GM12878 (cell line): Measurements from ENCODE around the gene CFAP92. TPM values are rescaled to one million over a fixed set of nuclear protein-coding genes. Genes with fewer than 3 reads are reported as not detected.

Experiments
- ATAC-seq: fragments of 200-7000 bp; cut with Tn5 transposase; 3 replicates; pipeline ENCODE4 v1.9.1; 2020; ENCODE audit warnings: mild to moderate bottlenecking, moderate library complexity
- BruUV-seq: library from RNA; stranded (reverse); fragments of 400-500 nt; replicated peaks from 2 replicates; lab custom pipeline; 2021; lab: Mats Ljungman, UMichigan
- CTCF ChIA-PET: fragments of 300-600 bp; sonication (Branson Sonifier 250); formaldehyde crosslinking; extraction: SDS; loops from one replicate; lab custom pipeline; 2021; ENCODE audit warnings: inconsistent platforms; lab: Yijun Ruan, JAX
- POLR2A ChIA-PET: fragments of 350-600 bp; formaldehyde crosslinking; extraction: SDS; loops from one replicate; lab custom pipeline; 2021; ENCODE audit warnings: inconsistent platforms; lab: Charles Lee
- RAD21 ChIA-PET: fragments of 300-600 bp; sonication (Branson Sonifier 250); formaldehyde crosslinking; loops from one replicate; lab custom pipeline; 2023; ENCODE audit warnings: antibody characterized with exemption; ENCODE audit not compliant: unreplicated experiment; lab: Charles Lee
- SMC1A ChIA-PET: fragments of 300-600 bp; sonication (Branson Sonifier 250); formaldehyde crosslinking; loops from one replicate; lab custom pipeline; 2023; ENCODE audit not compliant: unreplicated experiment, uncharacterized antibody; lab: Charles Lee
- DNase-seq: peaks from one replicate; pipeline ENCODE4 v3.0.0-alpha.2; 2011; ENCODE audit warnings: low read depth, low spot score
- FAIRE-seq: peaks from 3 replicates; lab custom pipeline; 2011; peaks lifted over from hg19 to GRCh38; lab: Jason Lieb, UNC
- H2AFZ ChIP-seq: 2 replicates; pipeline ENCODE4 v1.6.0; 2011; ENCODE audit warnings: low read depth, low read length, control low read depth; ENCODE audit not compliant: control insufficient read depth
- H3K27ac ChIP-seq: 2 replicates; pipeline ENCODE4 v1.5.1; 2011; ENCODE audit warnings: control low read depth; ENCODE audit not compliant: control insufficient read depth, insufficient read depth
- H3K27me3 ChIP-seq, 2 experiments: replicated peaks in 1 of 2; 2 replicates each; pipeline versions ENCODE4 v1.6.0 to v1.6.1; 2011; ENCODE audit warnings: low read length in 1 of 2; ENCODE audit not compliant: control insufficient read depth in 2 of 2, insufficient read depth in 2 of 2
- H3K36me3 ChIP-seq, 2 experiments: 2 replicates each; pipeline ENCODE4 v1.5.1; 2011; ENCODE audit warnings: low read length in 1 of 2; ENCODE audit not compliant: control insufficient read depth in 2 of 2, insufficient read depth in 2 of 2
- H3K4me1 ChIP-seq: 2 replicates; pipeline ENCODE4 v1.6.1; 2011; ENCODE audit warnings: mild to moderate bottlenecking, low read length, moderate library complexity, mixed read lengths; ENCODE audit not compliant: control insufficient read depth, insufficient read depth
- H3K4me2 ChIP-seq: 2 replicates; pipeline ENCODE4 v1.6.0; 2011; ENCODE audit warnings: control low read depth; ENCODE audit not compliant: control insufficient read depth, insufficient read depth
- H3K4me3 ChIP-seq: fragments of 200-600 bp; sonication (generic); 2 replicates; pipeline ENCODE4 v1.5.1; 2016
- H3K79me2 ChIP-seq: 2 replicates; pipeline ENCODE4 v1.6.0; 2011; ENCODE audit warnings: low read length; ENCODE audit not compliant: control insufficient read depth, insufficient read depth
- H3K9ac ChIP-seq: 2 replicates; pipeline ENCODE4 v1.8.0; 2011; ENCODE audit warnings: low read length, control low read depth, mixed read lengths; ENCODE audit not compliant: control insufficient read depth, insufficient read depth
- H3K9me3 ChIP-seq: replicated peaks from 3 replicates; pipeline ENCODE4 v1.5.1; 2011; ENCODE audit warnings: mild to moderate bottlenecking, low read length; ENCODE audit not compliant: control insufficient read depth, insufficient read depth
- H4K20me1 ChIP-seq: 2 replicates; pipeline ENCODE4 v1.6.0; 2011; ENCODE audit not compliant: control insufficient read depth, insufficient read depth
- BRCA1 ChIP-seq: IDR thresholded peaks from 2 replicates; pipeline ENCODE4 v1.6.1; 2011; ENCODE audit warnings: low read depth, low read length, improper control_type of control experiment
- DPF2 ChIP-seq: fragments of 450-650 bp; IDR thresholded peaks from 2 replicates; pipeline ENCODE4 v1.6.1; 2017; ENCODE audit warnings: mild to moderate bottlenecking
- IRF5 ChIP-seq: fragments of 450-650 bp; IDR thresholded peaks from 2 replicates; pipeline ENCODE4 v1.6.1; 2017; ENCODE audit warnings: borderline replicate concordance
- ZBTB4 ChIP-seq: fragments of 450-650 bp; formaldehyde crosslinking; IDR thresholded peaks from 2 replicates; pipeline ENCODE4 v1.4.0; 2022; ENCODE audit warnings: mild to moderate bottlenecking, moderate library complexity
- WGBS: methylation state at CpG from one replicate; pipeline ENCODE4 v1.1.6; 2016; ENCODE audit warnings: low lambda C conversion rate; ENCODE audit not compliant: insufficient replicate concordance, insufficient coverage; ENCODE audit errors: missing lambda C conversion rate; 5-methylcytosine and 5-hydroxymethylcytosine counted together
- in situ Hi-C: fragments of 300-500 bp; cut with MboI; formaldehyde crosslinking; loops from 9 replicates; pipeline ENCODE4 v1.14.3; 2018; ENCODE audit warnings: mixed read lengths
- intact Hi-C: fragments of 100-400 bp; cut with micrococcal nuclease; formaldehyde crosslinking; loops from one replicate; pipeline ENCODE4 v1.14.2; 2022; ENCODE audit not compliant: unreplicated experiment
- polyA plus RNA-seq, 11 experiments: library from polyadenylated mRNA; depleted of rRNA in 4 of 11; unstranded in 6 of 11; stranded (reverse) in 5 of 11; fragments of >200 nt; fragmentation: Nextera tagmentation in 4 of 11; fragmentation: Illumina TruSeq in 1 of 11; extraction: Ambion mirVana in 4 of 11; extraction: Trizol in 1 of 11; gene quantifications; 1 replicate in 1 of 11; 2 replicates in 10 of 11; pipeline versions ENCODE4 v1.2.1 to v1.2.3, GENCODE V29; 2011 to 2016; ENCODE audit warnings: inconsistent platforms in 2 of 11, missing spikeins in 2 of 11, low read depth in 1 of 11
- total RNA-seq, 4 experiments: library from RNA; depleted of rRNA in 3 of 4; stranded (reverse); fragments of >200 nt in 3 of 4; fragmentation: Illumina TruSeq in 1 of 4; extraction: Trizol in 1 of 4; gene quantifications; 2 replicates each; pipeline versions ENCODE4 v1.2.1 to v1.2.3, GENCODE V29; 2013 to 2021

The CFAP92 gene
- total and polyA plus RNA-seq, 10 of the 15 experiments (the other 5 are each of a cell fraction or from before 2014, with no cell fraction given): 0.05 to 0.52 (median 0.14) TPM; not detected in 7

GRCh38 chr3:128984596-128984995 is 9.3 kb downstream of the CFAP92 start:
- intact Hi-C loops: no loop called here
- in situ Hi-C loops: no loop called here
- H2AFZ ChIP-seq: no peak overlapping the region
- H3K27me3 ChIP-seq: peaks cover 0 to 1% of the 10 kb centered on the region in 2 experiments; a peak in 1 of 4 replicates
- FAIRE-seq (no peak), ATAC-seq (no peak), DNase-seq (no peak)
- no peaks in the 10 kb centered on the region for H4K20me1 ChIP-seq
- no TSS peak for BruUV-seq
- H3K36me3 ChIP-seq: no peaks in the 10 kb centered on the region
- 56% methylated on average over 3 of the region's 3 CpGs for WGBS
- ChIA-PET RAD21 (no interaction called here), CTCF (no interaction called here), POLR2A (no interaction called here)
- no peak overlapping the region for H3K9ac ChIP-seq
- H3K9me3 ChIP-seq: no peaks in the 10 kb centered on the region
- no peak overlapping the region for H3K4me3 ChIP-seq
- no peak overlapping the region for H3K4me2 ChIP-seq
- no peak overlapping the region for H3K27ac ChIP-seq
- TF ChIP-seq ZBTB4 (CRISPR knock-in tag) (no peak), IRF5 (no peak), BRCA1 (no peak), DPF2 (no peak)
- TF ChIP-seq, all 136 proteins: peak for 0
- SMC1A ChIA-PET: no interaction called here
- no peaks in the 10 kb centered on the region for H3K4me1 ChIP-seq
- no peaks in the 10 kb centered on the region for H3K79me2 ChIP-seq
